B cell (primary cell): Measurements from ENCODE around the gene DUSP14.

ENCODE experiments used
- EZH2 ChIP-seq: IDR thresholded peaks from 2 replicates; pipeline ENCODE4 v1.6.1; 2012; ENCODE audit warnings: borderline replicate concordance, low read depth, mild to moderate bottlenecking, moderate library complexity, low read length; ENCODE audit not compliant: insufficient read depth, poor library complexity, severe bottlenecking
- TF ChIP-seq, protein P1 (sequence below): fragments of 200-600 bp; IDR thresholded peaks from one replicate; pipeline ENCODE4 v1.8.0; 2022; ENCODE audit warnings: antibody characterized with exemption, mild to moderate bottlenecking

DNA sequence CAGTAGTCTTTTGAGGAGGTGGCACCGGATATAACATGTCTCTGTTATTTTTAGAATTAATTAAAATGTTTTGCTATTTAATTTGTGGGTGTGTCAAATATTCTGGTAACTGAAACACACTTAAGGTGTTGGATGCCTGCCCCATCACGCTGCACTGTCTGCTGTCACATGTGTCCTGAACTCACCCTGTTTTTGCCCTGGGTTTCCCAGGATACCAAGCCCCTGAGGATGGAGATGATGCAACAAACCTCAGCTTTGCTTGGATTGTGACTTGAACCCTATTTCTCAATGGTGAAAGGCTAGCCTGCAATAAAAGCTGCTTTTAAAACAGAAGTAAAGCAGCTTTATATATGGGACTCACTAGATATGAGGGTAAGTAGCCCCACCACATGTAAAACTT lies 11.5 kb upstream of the DUSP14 start:
- TF ChIP-seq EZH2, result no peak
- TF ChIP-seq, protein P1, sequence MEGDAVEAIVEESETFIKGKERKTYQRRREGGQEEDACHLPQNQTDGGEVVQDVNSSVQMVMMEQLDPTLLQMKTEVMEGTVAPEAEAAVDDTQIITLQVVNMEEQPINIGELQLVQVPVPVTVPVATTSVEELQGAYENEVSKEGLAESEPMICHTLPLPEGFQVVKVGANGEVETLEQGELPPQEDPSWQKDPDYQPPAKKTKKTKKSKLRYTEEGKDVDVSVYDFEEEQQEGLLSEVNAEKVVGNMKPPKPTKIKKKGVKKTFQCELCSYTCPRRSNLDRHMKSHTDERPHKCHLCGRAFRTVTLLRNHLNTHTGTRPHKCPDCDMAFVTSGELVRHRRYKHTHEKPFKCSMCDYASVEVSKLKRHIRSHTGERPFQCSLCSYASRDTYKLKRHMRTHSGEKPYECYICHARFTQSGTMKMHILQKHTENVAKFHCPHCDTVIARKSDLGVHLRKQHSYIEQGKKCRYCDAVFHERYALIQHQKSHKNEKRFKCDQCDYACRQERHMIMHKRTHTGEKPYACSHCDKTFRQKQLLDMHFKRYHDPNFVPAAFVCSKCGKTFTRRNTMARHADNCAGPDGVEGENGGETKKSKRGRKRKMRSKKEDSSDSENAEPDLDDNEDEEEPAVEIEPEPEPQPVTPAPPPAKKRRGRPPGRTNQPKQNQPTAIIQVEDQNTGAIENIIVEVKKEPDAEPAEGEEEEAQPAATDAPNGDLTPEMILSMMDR, result no peak
